MM.1S (cell line): ENCODE data around the gene TUFT1.

Experiments used
- DNase-seq: peaks from one replicate; pipeline ENCODE4 v3.0.0-alpha.2; 2015
- H2AFZ ChIP-seq: fragments of 300-600 bp; sonication (generic); 2 replicates; pipeline ENCODE4 v1.6.0; 2016; ENCODE audit warnings: antibody characterized with exemption, low read length
- H3F3A ChIP-seq: fragments of 300-600 bp; sonication (generic); 2 replicates; pipeline ENCODE4 v1.6.1; 2016; ENCODE audit warnings: mild to moderate bottlenecking, antibody characterized with exemption, low read length, moderate library complexity, mixed read lengths; ENCODE audit not compliant: insufficient read depth
- H3K27ac ChIP-seq: fragments of 300-600 bp; sonication (generic); 2 replicates; pipeline ENCODE4 v1.5.1; 2016; ENCODE audit warnings: mild to moderate bottlenecking, low read length
- H3K27me3 ChIP-seq: fragments of 300-600 bp; sonication (generic); replicated peaks from 2 replicates; pipeline ENCODE4 v1.6.0; 2016; ENCODE audit warnings: low read length; ENCODE audit not compliant: insufficient read depth
- H3K36me3 ChIP-seq: fragments of 300-600 bp; sonication (generic); replicated peaks from 2 replicates; pipeline ENCODE4 v1.6.1; 2016; ENCODE audit warnings: mild to moderate bottlenecking, low read length, mixed read lengths; ENCODE audit not compliant: insufficient read depth
- H3K4me1 ChIP-seq: fragments of 300-600 bp; sonication (generic); 2 replicates; pipeline ENCODE4 v1.6.1; 2016; ENCODE audit warnings: low read length, mixed read lengths
- H3K4me2 ChIP-seq: fragments of 300-600 bp; sonication (generic); 2 replicates; pipeline ENCODE4 v1.6.0; 2016; ENCODE audit warnings: low read depth, low read length
- H3K4me3 ChIP-seq: fragments of 300-600 bp; sonication (generic); 2 replicates; pipeline ENCODE4 v1.5.1; 2016; ENCODE audit warnings: low read length, mixed read lengths
- H3K79me2 ChIP-seq: fragments of 300-600 bp; sonication (generic); 2 replicates; pipeline ENCODE4 v1.6.1; 2016; ENCODE audit warnings: mixed run types, low read length, mixed read lengths
- H3K9ac ChIP-seq: fragments of 300-600 bp; sonication (generic); 2 replicates; pipeline ENCODE4 v1.6.1; 2016; ENCODE audit warnings: low read length, mixed read lengths
- H3K9me2 ChIP-seq: fragments of 300-600 bp; sonication (generic); replicated peaks from 2 replicates; pipeline ENCODE4 v1.6.1; 2016; ENCODE audit warnings: mild to moderate bottlenecking, low read length, mixed read lengths; ENCODE audit not compliant: insufficient read depth
- H3K9me3 ChIP-seq: fragments of 300-600 bp; sonication (generic); replicated peaks from 2 replicates; pipeline ENCODE4 v1.6.1; 2016; ENCODE audit warnings: mild to moderate bottlenecking, low read length, mixed read lengths; ENCODE audit not compliant: insufficient read depth
- H4K20me1 ChIP-seq: fragments of 300-600 bp; sonication (generic); 2 replicates; pipeline ENCODE4 v1.6.1; 2016; ENCODE audit warnings: mild to moderate bottlenecking, low read length, moderate library complexity, mixed read lengths; ENCODE audit not compliant: insufficient read depth
- EZH2 ChIP-seq: fragments of 300-600 bp; sonication (generic); optimal IDR thresholded peaks from 2 replicates; pipeline ENCODE3; 2017; ENCODE audit warnings: low read depth, mild to moderate bottlenecking, antibody characterized with exemption, low read length, mixed read lengths
- EZH2phosphoT487 ChIP-seq: fragments of 300-600 bp; sonication (generic); IDR thresholded peaks from 2 replicates; pipeline ENCODE4 v1.6.1; 2018; ENCODE audit warnings: antibody characterized with exemption, low read length
- TF ChIP-seq, protein P1 (sequence below): fragments of 300-600 bp; sonication (generic); IDR thresholded peaks from 2 replicates; pipeline ENCODE4 v1.5.1; 2016; ENCODE audit warnings: antibody characterized with exemption, low read length, mixed read lengths

The TUFT1 gene

DNA sequence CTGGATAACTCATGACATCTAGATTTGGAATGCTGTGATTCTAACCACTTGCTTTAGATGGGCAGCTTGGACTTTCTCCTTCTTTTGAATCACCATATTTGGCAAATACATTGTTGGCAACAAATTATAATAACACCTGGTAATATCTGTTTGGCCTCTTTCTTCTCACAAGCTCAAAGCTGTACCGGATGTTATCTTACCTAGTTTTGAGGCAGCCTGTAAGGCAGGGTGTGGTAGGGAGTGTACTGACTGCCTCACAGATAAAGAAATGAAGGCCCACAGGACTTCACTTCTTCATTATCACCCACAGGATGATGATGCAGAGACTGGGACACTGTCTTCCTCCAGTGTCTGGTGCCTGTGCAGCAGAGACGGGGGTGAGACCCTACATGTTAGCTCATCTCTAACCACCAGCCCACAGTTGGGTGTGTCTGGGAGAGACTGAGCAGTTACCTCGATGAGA is 28.5 kb downstream of the TUFT1 start:
- Histone ChIP-seq H3K27ac (no peak overlapping the region), H3K36me3 (no peaks in the 10 kb centered on the region), H3K4me2 (no peak overlapping the region), H3F3A (no peaks in the 10 kb centered on the region), H3K9ac (no peak overlapping the region), H3K27me3 (no peaks in the 10 kb centered on the region), H3K9me2 (no peaks in the 10 kb centered on the region), H2AFZ (no peak overlapping the region), H3K79me2 (no peaks in the 10 kb centered on the region), H3K4me3 (no peak overlapping the region), H3K9me3 (no peaks in the 10 kb centered on the region), H4K20me1 (no peaks in the 10 kb centered on the region), H3K4me1 (no peaks in the 10 kb centered on the region)
- DNase-seq, result no peak
- TF ChIP-seq EZH2phosphoT487 (no peak), EZH2 (no peak)
- TF ChIP-seq, protein P1, sequence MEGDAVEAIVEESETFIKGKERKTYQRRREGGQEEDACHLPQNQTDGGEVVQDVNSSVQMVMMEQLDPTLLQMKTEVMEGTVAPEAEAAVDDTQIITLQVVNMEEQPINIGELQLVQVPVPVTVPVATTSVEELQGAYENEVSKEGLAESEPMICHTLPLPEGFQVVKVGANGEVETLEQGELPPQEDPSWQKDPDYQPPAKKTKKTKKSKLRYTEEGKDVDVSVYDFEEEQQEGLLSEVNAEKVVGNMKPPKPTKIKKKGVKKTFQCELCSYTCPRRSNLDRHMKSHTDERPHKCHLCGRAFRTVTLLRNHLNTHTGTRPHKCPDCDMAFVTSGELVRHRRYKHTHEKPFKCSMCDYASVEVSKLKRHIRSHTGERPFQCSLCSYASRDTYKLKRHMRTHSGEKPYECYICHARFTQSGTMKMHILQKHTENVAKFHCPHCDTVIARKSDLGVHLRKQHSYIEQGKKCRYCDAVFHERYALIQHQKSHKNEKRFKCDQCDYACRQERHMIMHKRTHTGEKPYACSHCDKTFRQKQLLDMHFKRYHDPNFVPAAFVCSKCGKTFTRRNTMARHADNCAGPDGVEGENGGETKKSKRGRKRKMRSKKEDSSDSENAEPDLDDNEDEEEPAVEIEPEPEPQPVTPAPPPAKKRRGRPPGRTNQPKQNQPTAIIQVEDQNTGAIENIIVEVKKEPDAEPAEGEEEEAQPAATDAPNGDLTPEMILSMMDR, result no peak

DNA sequence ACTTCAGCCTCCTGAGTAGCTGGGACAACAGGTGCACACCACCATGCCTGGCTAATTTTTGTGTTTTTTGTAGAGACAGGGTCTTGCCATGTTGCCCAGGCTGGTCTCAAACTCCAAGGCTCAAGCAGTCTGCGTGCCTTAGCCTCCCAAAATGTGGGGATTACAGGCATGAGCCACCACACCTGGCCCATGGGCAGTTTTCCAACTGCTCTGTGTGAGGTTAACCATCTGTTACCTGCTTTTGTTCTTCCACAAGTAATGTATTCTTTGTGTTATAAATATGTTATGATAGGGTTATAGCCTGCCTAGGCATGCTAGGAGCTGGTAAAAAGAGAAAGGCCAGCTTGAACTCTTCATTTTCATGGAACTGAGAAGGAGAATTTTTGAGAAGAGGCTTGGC is 30.7 kb downstream of the TUFT1 start:
- Histone ChIP-seq H3K4me3 (no peak overlapping the region), H3K9ac (no peak overlapping the region), H3K4me1 (peaks cover 14% of the 10 kb centered on the region), H3F3A (no peaks in the 10 kb centered on the region), H3K79me2 (no peaks in the 10 kb centered on the region), H3K9me2 (no peaks in the 10 kb centered on the region), H3K9me3 (no peaks in the 10 kb centered on the region), H3K27ac (no peak overlapping the region), H3K36me3 (no peaks in the 10 kb centered on the region), H3K27me3 (no peaks in the 10 kb centered on the region), H4K20me1 (no peaks in the 10 kb centered on the region), H2AFZ (no peak overlapping the region), H3K4me2 (no peak overlapping the region)
- no peak for DNase-seq
- TF ChIP-seq, protein P1, result no peak
- TF ChIP-seq EZH2 (no peak), EZH2phosphoT487 (no peak)

DNA sequence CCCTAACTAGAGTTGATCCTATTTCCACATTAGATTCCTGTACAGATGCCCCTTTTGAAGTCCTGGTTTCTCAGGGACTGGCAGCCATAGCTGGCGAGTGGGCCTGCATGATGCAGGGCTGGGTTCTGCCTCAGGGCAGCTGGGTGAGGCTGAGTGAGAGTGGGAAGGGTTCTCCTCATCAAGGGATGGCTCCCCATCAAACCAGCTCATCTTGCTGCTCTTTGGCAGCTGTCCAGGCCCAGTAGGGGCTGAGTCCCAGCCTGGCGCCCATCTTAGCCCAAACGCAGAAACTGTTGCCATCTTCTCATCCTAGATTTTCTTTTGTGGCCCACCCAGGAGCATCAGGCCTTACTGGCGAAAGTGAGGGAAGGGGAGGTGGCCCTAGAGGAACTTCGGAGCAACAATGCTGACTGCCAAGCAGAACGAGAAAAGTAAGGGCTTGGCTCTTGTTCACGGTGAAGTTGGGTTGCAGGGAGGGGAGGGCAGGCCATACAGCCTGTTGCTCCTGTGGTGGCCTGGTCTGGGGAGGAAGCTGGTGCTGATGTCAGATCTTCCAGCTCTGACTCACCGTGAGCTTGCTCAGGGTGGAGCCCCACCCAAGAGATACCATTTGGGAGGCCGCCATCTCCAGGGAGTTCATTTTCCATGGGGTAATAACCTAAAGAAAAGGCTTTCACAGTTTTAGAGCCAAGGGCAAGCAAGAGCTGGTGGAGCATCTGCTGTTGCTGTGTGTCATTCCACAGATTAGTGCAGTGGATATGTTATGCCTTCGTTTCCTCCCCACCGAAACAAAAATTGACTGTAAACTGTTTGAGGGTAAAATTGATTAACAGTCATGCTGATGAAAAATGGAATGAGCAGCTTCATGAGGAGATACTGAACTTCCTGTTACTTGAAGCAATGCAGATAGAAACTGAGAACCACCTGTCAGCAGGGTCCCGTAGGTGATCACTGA is 34.7 kb downstream of the TUFT1 start:
- Histone ChIP-seq H3K9ac (no peak overlapping the region), H3K9me2 (no peaks in the 10 kb centered on the region), H3K27me3 (no peaks in the 10 kb centered on the region), H3K4me1 (peaks cover 14% of the 10 kb centered on the region), H3K79me2 (no peaks in the 10 kb centered on the region), H2AFZ (no peak overlapping the region), H3K36me3 (no peaks in the 10 kb centered on the region), H3K4me3 (no peak overlapping the region), H3K9me3 (no peaks in the 10 kb centered on the region), H3F3A (no peaks in the 10 kb centered on the region), H3K27ac (no peak overlapping the region; the same call in 1 of the 2 replicates), H4K20me1 (no peaks in the 10 kb centered on the region), H3K4me2 (no peak overlapping the region)
- DNase-seq, result no peak
- no peak for TF ChIP-seq EZH2phosphoT487
- TF ChIP-seq EZH2, result no peak
- TF ChIP-seq, protein P1, result no peak
